ENCODE data around the gene USP6. TPM values are rescaled to one million over a fixed set of nuclear protein-coding genes. Genes with fewer than 3 reads are reported as not detected.
"Not testable (repeated sequence)": the region's sequence is repeated elsewhere in the genome, so short reads cannot be mapped to it uniquely, and the experiment has no call there.

The USP6 gene
- polyA plus RNA-seq, 1 donor = 13.8 TPM

DNA sequence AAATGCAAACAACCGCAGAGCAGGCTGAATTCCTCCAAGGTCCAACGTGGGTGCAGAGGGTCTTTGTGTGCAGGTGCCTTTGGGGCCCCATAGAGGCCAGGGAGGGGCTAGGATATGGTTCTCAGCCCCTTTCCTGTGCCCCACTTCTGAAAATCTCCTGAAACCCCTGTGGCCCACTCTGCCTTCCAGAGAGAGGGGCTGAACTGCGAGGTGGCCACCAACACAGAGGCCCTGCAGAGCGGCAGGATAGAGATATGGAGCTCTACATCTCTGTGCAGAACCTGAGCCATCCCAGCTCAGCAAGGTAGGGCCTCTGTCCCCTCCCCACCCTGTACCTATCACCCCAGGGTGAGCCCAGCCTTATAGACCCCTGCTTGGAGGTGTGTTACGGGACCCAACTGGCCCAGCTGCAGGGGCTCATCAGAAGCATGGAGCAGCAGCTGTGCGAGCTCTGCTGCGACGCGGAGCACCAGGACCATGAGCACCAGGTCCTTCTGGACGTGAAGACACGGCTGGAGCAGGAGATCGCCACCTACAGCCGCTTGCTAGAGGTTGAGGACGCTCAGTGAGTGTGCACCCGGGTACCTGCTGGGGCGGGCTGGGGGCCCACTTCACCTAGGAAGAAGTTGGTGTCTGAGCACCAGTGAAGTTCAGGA lies 5.5 kb downstream of the USP6 start:
- no peak for DNase-seq

DNA sequence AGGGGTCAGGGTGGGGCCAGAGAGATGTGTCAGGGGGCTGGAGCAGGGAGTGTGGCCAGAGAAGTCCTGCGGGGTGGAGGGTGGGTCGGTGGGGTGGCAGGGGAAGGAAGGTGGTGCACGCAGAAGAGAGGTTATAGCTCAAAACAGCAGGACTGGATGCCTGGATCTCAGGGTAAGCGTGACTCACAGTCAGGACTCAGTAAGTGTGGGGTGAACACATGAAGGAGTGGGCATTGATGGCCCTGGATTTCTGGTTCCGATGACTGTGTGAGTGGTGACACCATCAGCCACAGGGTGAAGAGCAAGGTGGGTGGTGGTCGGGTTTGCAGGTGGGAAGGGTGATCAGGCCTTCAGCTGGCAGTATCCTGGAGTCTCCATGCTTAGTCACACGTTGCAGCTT lies 6.2 kb downstream of the USP6 start:
- DNase-seq = not testable (repeated sequence)

- peak; percentile 38 for DNase-seq
These were observed 6.9 kb downstream of the USP6 start for GRCh38 chr17:5122586-5123342.

GRCh38 chr17:5123343-5124124 lies 7.7 kb downstream of the USP6 start:
- DNase-seq = no peak

GRCh38 chr17:5124125-5124760 lies 8.4 kb downstream of the USP6 start:
- not testable (repeated sequence) for DNase-seq

GRCh38 chr17:5124896-5125295 lies 9.1 kb downstream of the USP6 start:
- not testable (repeated sequence) for DNase-seq

GRCh38 chr17:5126719-5127488 lies 11.1 kb downstream of the USP6 start:
- DNase-seq = no peak

DNA sequence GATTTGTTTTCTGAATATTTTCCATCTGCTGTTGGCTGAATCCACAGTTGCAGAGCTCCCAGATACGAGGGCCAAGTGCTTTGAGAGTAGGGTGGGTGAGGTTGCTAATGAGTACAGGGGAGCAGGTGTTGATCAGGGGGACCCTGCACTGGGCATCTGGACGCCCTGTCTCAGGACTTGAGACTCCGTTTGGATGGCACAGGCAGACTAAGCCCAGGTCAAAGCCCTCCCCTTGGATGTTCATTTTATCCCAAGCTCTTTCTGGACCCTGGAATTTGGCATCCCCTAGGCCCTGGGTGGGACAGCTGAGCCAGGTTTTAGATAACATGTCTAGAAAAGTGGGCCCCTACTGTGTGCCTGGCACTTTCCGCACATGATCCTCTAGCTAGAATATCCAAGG lies 12.1 kb downstream of the USP6 start:
- no peak for DNase-seq

DNA sequence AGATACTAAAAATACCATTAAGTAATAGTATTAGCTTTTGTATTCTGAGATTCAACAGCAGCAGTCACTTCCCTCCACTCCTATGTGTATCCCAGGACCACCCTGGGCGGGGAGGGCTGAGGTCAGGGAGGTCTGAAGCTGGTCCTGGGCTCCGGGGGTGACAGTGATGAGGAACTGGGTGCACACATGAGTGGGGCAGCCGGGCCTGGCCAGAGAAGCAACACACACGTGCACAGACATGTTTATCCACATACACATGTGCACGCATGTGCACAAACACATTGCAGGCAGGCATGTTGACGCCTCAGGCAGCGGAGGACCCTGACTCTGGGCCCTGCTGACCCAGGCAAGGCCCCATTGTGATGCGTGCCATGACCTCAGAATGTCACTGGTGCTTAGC lies 12.6 kb downstream of the USP6 start:
- not testable (repeated sequence) for DNase-seq

DNA sequence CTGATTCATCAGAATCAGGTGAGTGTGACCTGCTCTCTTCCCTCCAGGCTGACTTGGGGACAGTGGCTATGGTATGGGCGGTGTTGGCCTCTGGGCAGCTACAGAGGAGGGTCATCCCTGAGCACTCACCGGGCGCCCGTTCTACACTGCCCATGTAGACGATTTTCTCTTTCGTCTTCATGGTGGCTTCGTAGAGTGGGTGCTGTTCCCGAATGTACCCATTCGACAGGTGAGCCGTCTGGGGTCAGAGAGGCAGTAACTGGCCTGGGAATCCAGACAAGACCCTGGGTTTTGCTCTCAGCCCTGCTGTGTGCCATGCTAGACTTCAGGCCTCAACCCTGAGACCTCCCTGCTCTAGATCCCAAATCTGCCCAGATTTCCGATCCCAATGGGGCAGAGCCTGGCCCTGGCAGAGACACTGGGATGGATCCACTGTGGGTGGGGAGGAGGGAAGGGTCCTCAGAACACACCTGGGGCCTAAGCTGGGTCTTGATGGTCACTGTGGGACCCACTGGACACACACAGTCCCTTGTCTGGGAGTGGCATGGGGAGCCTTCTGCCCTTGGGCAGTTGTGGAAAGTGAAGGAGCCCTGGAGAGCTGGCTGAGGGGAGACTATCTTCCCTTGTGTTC lies 13.2 kb downstream of the USP6 start:
- no peak for DNase-seq

GRCh38 chr17:5129770-5130169 lies 13.9 kb downstream of the USP6 start:
- not testable (repeated sequence) for DNase-seq

DNA sequence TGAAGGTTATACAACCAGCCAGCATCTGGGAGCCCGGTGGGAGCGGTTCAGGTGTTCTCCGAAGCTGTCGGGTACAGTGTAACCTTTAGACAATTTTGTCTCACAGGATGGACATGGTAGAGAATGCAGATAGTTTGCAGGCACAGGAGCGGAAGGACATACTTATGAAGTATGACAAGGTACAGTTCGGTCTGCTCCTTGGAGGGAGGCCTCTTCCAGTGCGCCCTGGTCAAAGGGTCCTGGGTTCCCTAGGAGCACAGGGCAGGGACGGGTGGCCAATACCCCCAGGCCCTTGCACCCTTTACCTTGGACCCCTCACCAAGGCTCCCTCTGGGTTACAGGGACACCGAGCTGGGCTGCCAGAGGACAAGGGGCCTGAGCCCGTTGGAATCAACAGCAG lies 14.4 kb downstream of the USP6 start:
- DNase-seq = not testable (repeated sequence)

- DNase-seq = not testable (repeated sequence)
These were observed 14.9 kb downstream of the USP6 start for GRCh38 chr17:5130687-5131086.

- no peak for DNase-seq
These were observed 15.4 kb downstream of the USP6 start for GRCh38 chr17:5131146-5131715.

DNA sequence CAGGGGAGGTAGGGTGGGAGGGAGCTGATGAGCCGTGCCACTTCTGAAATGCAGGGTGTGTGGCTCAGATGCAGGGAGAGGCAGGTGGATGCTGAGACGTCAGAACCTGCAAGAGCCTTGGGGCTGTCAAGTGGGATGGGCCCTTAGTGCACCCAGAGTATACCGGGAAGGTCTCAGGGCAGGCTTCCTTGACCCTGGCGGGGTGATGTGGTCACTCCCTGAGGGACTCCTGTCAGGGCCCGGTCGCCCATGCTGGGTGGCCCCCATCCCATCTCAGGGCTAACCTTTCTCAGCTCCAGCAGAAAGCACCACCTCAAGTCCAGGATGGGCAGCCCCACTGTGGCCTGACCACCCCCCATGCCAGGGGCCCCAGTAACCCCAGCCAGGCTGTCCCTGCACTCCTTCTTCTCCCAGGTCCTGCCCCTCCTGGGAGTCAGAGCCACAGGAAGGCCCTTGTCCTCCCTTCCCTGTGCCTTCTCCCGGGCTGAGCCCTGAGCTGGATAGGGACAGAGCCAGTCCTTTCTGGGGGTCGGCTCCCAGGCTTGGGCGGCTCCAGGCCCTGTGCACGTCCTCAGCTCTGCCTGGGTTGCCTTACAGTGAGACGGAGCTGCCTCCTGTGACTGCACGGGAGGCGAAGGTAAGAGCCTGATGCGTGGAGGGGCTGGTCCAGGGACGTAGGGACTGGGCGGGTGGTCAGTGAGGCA lies 16.1 kb downstream of the USP6 start:
- DNase-seq = not testable (repeated sequence)

GRCh38 chr17:5132503-5133225 lies 16.8 kb downstream of the USP6 start:
- not testable (repeated sequence) for DNase-seq

DNA sequence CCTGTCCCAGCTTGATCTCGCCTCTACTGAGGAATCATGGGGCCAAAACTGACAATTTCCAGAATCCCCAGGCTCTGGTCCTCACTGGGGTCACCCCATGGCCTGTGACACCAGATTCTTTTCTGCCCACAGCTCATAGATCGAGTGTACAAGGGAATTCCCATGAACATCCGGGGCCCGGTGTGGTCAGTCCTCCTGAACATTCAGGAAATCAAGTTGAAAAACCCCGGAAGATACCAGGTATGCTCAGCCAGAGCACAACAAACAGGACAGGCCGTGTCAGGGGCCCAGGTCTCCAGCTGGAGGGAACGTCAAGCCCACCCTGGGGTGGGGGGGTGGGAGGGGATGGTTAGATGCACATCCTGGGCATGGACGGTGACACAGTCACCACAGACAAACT lies 17.5 kb downstream of the USP6 start:
- no peak for DNase-seq

- DNase-seq = not testable (repeated sequence)
These were observed 18.1 kb downstream of the USP6 start for GRCh38 chr17:5133961-5134360.

GRCh38 chr17:5134571-5134970 lies 18.7 kb downstream of the USP6 start:
- DNase-seq = not testable (repeated sequence)

All from left kidney (tissue), 2 donors.